PC-9 (cell line): ENCODE data around the gene LYRM7. TPM values are rescaled to one million over a fixed set of nuclear protein-coding genes. Genes with fewer than 3 reads are reported as not detected.

ENCODE experiments used
- BruUV-seq: library from RNA; stranded (reverse); fragments of 400-500 nt; replicated peaks from 2 replicates; lab custom pipeline; 2021; lab: Mats Ljungman, UMichigan
- CTCF ChIA-PET: fragments of 300-600 bp; sonication (Branson Sonifier 250); formaldehyde crosslinking; loops from one replicate; lab custom pipeline; 2022; ENCODE audit warnings: antibody characterized with exemption; lab: Charles Lee
- POLR2A ChIA-PET: fragments of 300-600 bp; sonication (Branson Sonifier 250); formaldehyde crosslinking; loops from one replicate; lab custom pipeline; 2022; ENCODE audit warnings: antibody characterized with exemption; ENCODE audit not compliant: unreplicated experiment; lab: Charles Lee
- DNase-seq, 2 experiments: peaks; one replicate each; pipeline versions ENCODE4 v3.0.0 to v3.0.0-alpha.2; 2015 to 2022; ENCODE audit warnings: mixed read lengths in 1 of 2
- H2AFZ ChIP-seq: fragments of 200-600 bp; sonication (generic); 2 replicates; pipeline ENCODE4 v1.8.1; 2017; ENCODE audit warnings: antibody characterized with exemption
- H3F3A ChIP-seq: fragments of 200-600 bp; sonication (generic); 2 replicates; pipeline ENCODE4 v1.8.1; 2017; ENCODE audit warnings: antibody characterized with exemption, mild to moderate bottlenecking, low read depth; ENCODE audit not compliant: insufficient read depth
- H3K27ac ChIP-seq: fragments of 200-600 bp; sonication (generic); 2 replicates; pipeline ENCODE4 v1.6.1; 2016; ENCODE audit warnings: mixed run types
- H3K27me3 ChIP-seq: fragments of 200-600 bp; sonication (generic); 2 replicates; pipeline ENCODE4 v1.6.1; 2016; ENCODE audit warnings: low read depth, mixed run types; ENCODE audit not compliant: insufficient read depth
- H3K36me3 ChIP-seq: fragments of 200-600 bp; sonication (generic); 2 replicates; pipeline ENCODE4 v1.6.1; 2016; ENCODE audit warnings: low read depth, mixed run types
- H3K4me1 ChIP-seq: fragments of 200-600 bp; sonication (generic); replicated peaks from 2 replicates; pipeline ENCODE4 v1.6.1; 2016; ENCODE audit warnings: mixed run types; ENCODE audit not compliant: insufficient read depth
- H3K4me2 ChIP-seq: fragments of 200-600 bp; sonication (generic); 2 replicates; pipeline ENCODE4 v1.6.1; 2017; ENCODE audit warnings: mixed run types
- H3K4me3 ChIP-seq: fragments of 200-600 bp; sonication (generic); 2 replicates; pipeline ENCODE4 v1.6.1; 2016; ENCODE audit warnings: mixed run types
- H3K79me2 ChIP-seq: fragments of 200-600 bp; sonication (generic); 2 replicates; pipeline ENCODE4 v1.6.1; 2017; ENCODE audit warnings: low read depth, mixed run types
- H3K9me2 ChIP-seq: fragments of 200-600 bp; sonication (generic); 2 replicates; pipeline ENCODE4 v1.8.1; 2017; ENCODE audit warnings: mild to moderate bottlenecking; ENCODE audit not compliant: insufficient read depth
- H3K9me3 ChIP-seq: fragments of 200-600 bp; sonication (generic); 2 replicates; pipeline ENCODE4 v1.8.1; 2016; ENCODE audit warnings: low read depth; ENCODE audit not compliant: insufficient read depth
- H4K20me1 ChIP-seq: fragments of 200-600 bp; sonication (generic); 2 replicates; pipeline ENCODE4 v1.8.1; 2017; ENCODE audit not compliant: insufficient read depth
- CTCF ChIP-seq: fragments of 200-600 bp; sonication (generic); conservative IDR thresholded peaks from 2 replicates; pipeline ENCODE4 v1.6.1; 2017; ENCODE audit warnings: mixed run types, antibody characterized with exemption, mild to moderate bottlenecking, moderate library complexity
- EZH2 ChIP-seq: fragments of 200-600 bp; sonication (generic); IDR thresholded peaks from 2 replicates; pipeline ENCODE4 v1.8.0; 2017; ENCODE audit warnings: antibody characterized with exemption, low read depth
- intact Hi-C: fragments of 100-400 bp; cut with micrococcal nuclease; formaldehyde crosslinking; loops from one replicate; pipeline ENCODE4 v1.10.0; 2022; ENCODE audit not compliant: unreplicated experiment
- total RNA-seq: library from RNA; stranded (reverse); gene quantifications from 2 replicates; pipeline ENCODE4 v1.2.3, GENCODE V29; 2021

The LYRM7 gene
- total RNA-seq, 1 experiment from 2014 or later: 9.5 TPM

GRCh38 chr5:131245948-131246347, 75.2 kb downstream of the LYRM7 start:
- H3K9me2 ChIP-seq: no peaks in the 10 kb centered on the region
- H3K9me3 ChIP-seq: no peaks in the 10 kb centered on the region; the same call in 1 of the 2 replicates
- H3F3A ChIP-seq: peaks cover 15% of the 10 kb centered on the region
- CTCF ChIA-PET: interaction anchor here (0.6 kb wide), 1 partner anchor 17 kb away, joined by 4 read pairs; no protein-coding TSS in a partner anchor
- no peak overlapping the region for H3K4me3 ChIP-seq
- TF ChIP-seq CTCF (no peak), EZH2 (no peak)
- no peaks in the 10 kb centered on the region for H3K36me3 ChIP-seq
- no TSS peak for BruUV-seq
- intact Hi-C loops: no loop called here
- DNase-seq: no peak
- peaks cover 16% of the 10 kb centered on the region for H3K4me1 ChIP-seq
- no peak overlapping the region for H3K4me2 ChIP-seq
- POLR2A ChIA-PET: no interaction called here
- no peaks in the 10 kb centered on the region for H3K79me2 ChIP-seq
- H4K20me1 ChIP-seq: no peaks in the 10 kb centered on the region
- H3K27me3 ChIP-seq: no peaks in the 10 kb centered on the region
- no peak overlapping the region for H3K27ac ChIP-seq
- no peak overlapping the region for H2AFZ ChIP-seq

- H3K4me2 ChIP-seq: no peak overlapping the region
- no peak for DNase-seq
- H3F3A ChIP-seq: peaks cover 15% of the 10 kb centered on the region
- no TSS peak for BruUV-seq
- no peaks in the 10 kb centered on the region for H3K36me3 ChIP-seq
- no peaks in the 10 kb centered on the region for H4K20me1 ChIP-seq
- POLR2A ChIA-PET: no interaction called here
- no peak overlapping the region for H2AFZ ChIP-seq
- peaks cover 16% of the 10 kb centered on the region for H3K4me1 ChIP-seq
- CTCF ChIA-PET: interaction anchor here (0.6 kb wide), 1 partner anchor 16 kb away, joined by 4 read pairs; no protein-coding TSS in a partner anchor
- intact Hi-C loops: no loop called here
- no peaks in the 10 kb centered on the region for H3K9me2 ChIP-seq
- H3K79me2 ChIP-seq: no peaks in the 10 kb centered on the region
- no peaks in the 10 kb centered on the region; the same call in 1 of the 2 replicates for H3K9me3 ChIP-seq
- H3K27me3 ChIP-seq: no peaks in the 10 kb centered on the region
- no peak overlapping the region for H3K4me3 ChIP-seq
- no peak for TF ChIP-seq EZH2
- TF ChIP-seq CTCF: no peak
- H3K27ac ChIP-seq: no peak overlapping the region
Observed at GRCh38 chr5:131246504-131246903, 75.8 kb downstream of the LYRM7 start.

GRCh38 chr5:131250751-131251475, 80.2 kb downstream of the LYRM7 start:
- Histone ChIP-seq H3K4me1 (no peaks in the 10 kb centered on the region), H3K4me3 (no peak overlapping the region), H3K9me3 (no peaks in the 10 kb centered on the region; the same call in 1 of the 2 replicates), H4K20me1 (no peaks in the 10 kb centered on the region), H3K4me2 (no peak overlapping the region), H3K27ac (no peak overlapping the region), H3F3A (no peaks in the 10 kb centered on the region), H3K36me3 (no peaks in the 10 kb centered on the region), H3K27me3 (no peaks in the 10 kb centered on the region), H3K9me2 (no peaks in the 10 kb centered on the region), H2AFZ (no peak overlapping the region), H3K79me2 (no peaks in the 10 kb centered on the region)
- no peak for TF ChIP-seq CTCF
- TF ChIP-seq EZH2: no peak
- no TSS peak for BruUV-seq
- POLR2A ChIA-PET: no interaction called here
- CTCF ChIA-PET: interaction anchor here (0.6 kb wide), 1 partner anchor 17 kb away, joined by 6 read pairs; no protein-coding TSS in a partner anchor
- intact Hi-C loops: no loop called here
- no peak for DNase-seq
